EH (cell line): Measurements from ENCODE around the gene PTPRN2.
"Not testable (repeated sequence)": the region's sequence is repeated elsewhere in the genome, so short reads cannot be mapped to it uniquely, and the experiment has no call there.

ENCODE experiments used
- DNase-seq: peaks from one replicate; pipeline ENCODE4 v3.0.0-alpha.2; 2015; ENCODE audit warnings: low read depth

The PTPRN2 gene

GRCh38 chr7:158366916-158367633 is 220.5 kb downstream of the PTPRN2 start:
- no peak for DNase-seq

GRCh38 chr7:158366346-158366745 is 221.3 kb downstream of the PTPRN2 start:
- DNase-seq = no peak

- no peak for DNase-seq
Observed at GRCh38 chr7:158365267-158365666, 222.4 kb downstream of the PTPRN2 start.

GRCh38 chr7:158364451-158364850 is 223.2 kb downstream of the PTPRN2 start:
- no peak for DNase-seq

GRCh38 chr7:158362912-158363905 is 224.4 kb downstream of the PTPRN2 start:
- no peak for DNase-seq

GRCh38 chr7:158362001-158362400 is 225.6 kb downstream of the PTPRN2 start:
- DNase-seq = no peak

GRCh38 chr7:158361326-158361946 is 226.2 kb downstream of the PTPRN2 start:
- no peak for DNase-seq

GRCh38 chr7:158358926-158359645 is 228.5 kb downstream of the PTPRN2 start:
- DNase-seq = no peak

GRCh38 chr7:158357898-158358821 is 229.5 kb downstream of the PTPRN2 start:
- DNase-seq = no peak

- DNase-seq = no peak
Observed at GRCh38 chr7:158357106-158357897, 230.3 kb downstream of the PTPRN2 start.

- no peak for DNase-seq
Observed at GRCh38 chr7:158356454-158356853, 231.2 kb downstream of the PTPRN2 start.

- no peak for DNase-seq
Observed at GRCh38 chr7:158355456-158356065, 232.1 kb downstream of the PTPRN2 start.

GRCh38 chr7:158354861-158355260 is 232.8 kb downstream of the PTPRN2 start:
- no peak for DNase-seq

- DNase-seq = no peak
Observed at GRCh38 chr7:158353606-158354570, 233.7 kb downstream of the PTPRN2 start.

- not testable (repeated sequence) for DNase-seq
Observed at GRCh38 chr7:158351899-158352729, 235.5 kb downstream of the PTPRN2 start.

GRCh38 chr7:158351481-158351880 is 236.1 kb downstream of the PTPRN2 start:
- no peak for DNase-seq

- no peak for DNase-seq
Observed at GRCh38 chr7:158351051-158351450, 236.6 kb downstream of the PTPRN2 start.
